NT2/D1 (cell line): ENCODE measurements around the gene MMS22L.

Experiments
- YY1 ChIP-seq: IDR thresholded peaks from 2 replicates; pipeline ENCODE4 v1.6.1; 2011; ENCODE audit not compliant: insufficient read length, insufficient read depth
- ZNF274 ChIP-seq: IDR thresholded peaks from 2 replicates; pipeline ENCODE4 v1.6.1; 2011; ENCODE audit warnings: mild to moderate bottlenecking, low read depth, low read length

DNA sequence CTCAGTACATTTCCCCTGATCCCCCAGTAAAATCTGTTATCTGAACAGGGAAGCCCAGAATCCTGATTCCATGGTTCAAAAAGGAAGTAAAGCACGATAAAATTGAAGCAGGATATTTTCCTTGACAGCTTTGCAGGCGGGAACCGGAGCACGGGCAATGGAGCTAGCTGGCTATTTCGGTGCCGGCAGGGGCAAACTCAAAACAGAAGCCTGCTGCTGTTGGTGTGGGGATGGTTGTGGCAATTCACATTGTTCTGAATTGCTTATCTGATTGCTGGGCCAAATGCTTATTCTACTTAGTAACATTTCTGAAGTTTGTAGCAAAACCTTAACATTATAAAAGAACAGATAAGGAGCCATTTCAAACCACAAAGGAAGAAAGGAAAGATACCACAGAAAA is 172.4 kb downstream of the MMS22L start:
- TF ChIP-seq ZNF274 (no peak), YY1 (no peak)
